Duodenal mucosa (tissue), 2 donors: ENCODE measurements around the gene SLC25A25.

Experiments
- H3K27ac ChIP-seq: one replicate; pipeline ENCODE4 v1.7.0; 2013; ENCODE audit warnings: low read depth, low read length
- H3K27me3 ChIP-seq, 2 donors: one replicate each; pipeline ENCODE4 v1.7.0; 2013; ENCODE audit warnings: low read length in 2 of 2, control low read depth in 1 of 2; ENCODE audit not compliant: insufficient read depth in 2 of 2, control insufficient read depth in 1 of 2
- H3K36me3 ChIP-seq, 2 donors: one replicate each; pipeline ENCODE4 v1.7.0; 2013; ENCODE audit warnings: low read length in 2 of 2, control low read depth in 1 of 2; ENCODE audit not compliant: insufficient read depth in 2 of 2, control insufficient read depth in 1 of 2
- H3K4me1 ChIP-seq, 2 donors: one replicate each; pipeline ENCODE4 v1.7.0; 2013; ENCODE audit warnings: low read length in 2 of 2, control low read depth in 1 of 2; ENCODE audit not compliant: insufficient read depth in 2 of 2, control insufficient read depth in 1 of 2
- H3K4me3 ChIP-seq, 2 donors: one replicate each; pipeline ENCODE4 v1.7.0; 2013; ENCODE audit warnings: low read length in 2 of 2, low read depth in 1 of 2
- H3K9ac ChIP-seq, 2 donors: one replicate each; pipeline ENCODE4 v1.7.0; 2013; ENCODE audit warnings: low read length in 2 of 2, low read depth in 1 of 2
- H3K9me3 ChIP-seq, 2 donors: one replicate each; pipeline ENCODE4 v1.7.0; 2013; ENCODE audit warnings: low read length in 2 of 2, control low read depth in 1 of 2; ENCODE audit not compliant: control insufficient read depth in 1 of 2

Gene SLC25A25

GRCh38 chr9:128118971-128119665, 51.1 kb downstream of the SLC25A25 start:
- Histone ChIP-seq H3K4me1 (peaks cover 18 to 19% of the 10 kb centered on the region in 2 donors), H3K9me3 (no peaks in the 10 kb centered on the region), H3K9ac (no peak overlapping the region), H3K27ac (no peak overlapping the region), H3K27me3 (no peaks in the 10 kb centered on the region), H3K4me3 (no peak overlapping the region), H3K36me3 (peaks cover 12 to 37% of the 10 kb centered on the region in 2 donors)

- no peak overlapping the region for H3K27ac ChIP-seq
- no peak overlapping the region for H3K4me3 ChIP-seq
- no peaks in the 10 kb centered on the region for H3K27me3 ChIP-seq
- H3K9me3 ChIP-seq: no peaks in the 10 kb centered on the region
- no peak overlapping the region for H3K9ac ChIP-seq
- H3K36me3 ChIP-seq: peaks cover 17 to 40% of the 10 kb centered on the region in 2 donors
- peaks cover 22 to 23% of the 10 kb centered on the region in 2 donors for H3K4me1 ChIP-seq
These were observed 52.2 kb downstream of the SLC25A25 start for GRCh38 chr9:128120061-128120740.

GRCh38 chr9:128120741-128121465, 52.9 kb downstream of the SLC25A25 start:
- Histone ChIP-seq H3K9ac (no peak overlapping the region), H3K4me1 (peaks cover 22 to 24% of the 10 kb centered on the region in 2 donors), H3K4me3 (no peak overlapping the region), H3K36me3 (peaks cover 17 to 40% of the 10 kb centered on the region in 2 donors), H3K27ac (no peak overlapping the region), H3K9me3 (no peaks in the 10 kb centered on the region), H3K27me3 (no peaks in the 10 kb centered on the region)

- no peak overlapping the region for H3K4me3 ChIP-seq
- H3K9ac ChIP-seq: no peak overlapping the region
- no peak overlapping the region for H3K27ac ChIP-seq
- peaks cover 22 to 24% of the 10 kb centered on the region in 2 donors for H3K4me1 ChIP-seq
- peaks cover 17 to 40% of the 10 kb centered on the region in 2 donors for H3K36me3 ChIP-seq
- no peaks in the 10 kb centered on the region for H3K9me3 ChIP-seq
- no peaks in the 10 kb centered on the region for H3K27me3 ChIP-seq
These were observed 53.4 kb downstream of the SLC25A25 start for GRCh38 chr9:128121466-128121810.

- H3K4me1 ChIP-seq: peaks cover 20 to 22% of the 10 kb centered on the region in 2 donors
- H3K36me3 ChIP-seq: peaks cover 17 to 40% of the 10 kb centered on the region in 2 donors
These were observed 54.1 kb downstream of the SLC25A25 start for GRCh38 chr9:128121924-128122808.

GRCh38 chr9:128122809-128123175, 54.8 kb downstream of the SLC25A25 start:
- Histone ChIP-seq H3K4me1 (peaks cover 17 to 20% of the 10 kb centered on the region in 2 donors), H3K9me3 (no peaks in the 10 kb centered on the region), H3K4me3 (no peak overlapping the region), H3K36me3 (peaks cover 17 to 40% of the 10 kb centered on the region in 2 donors), H3K27ac (no peak overlapping the region), H3K9ac (no peak overlapping the region), H3K27me3 (no peaks in the 10 kb centered on the region)

More at GRCh38 chr9:128121924-128122808, 54.1 kb downstream of the SLC25A25 start:
- Histone ChIP-seq H3K27me3 (no peaks in the 10 kb centered on the region), H3K27ac (no peak overlapping the region), H3K9me3 (no peaks in the 10 kb centered on the region), H3K9ac (no peak overlapping the region), H3K4me3 (no peak overlapping the region)

GRCh38 chr9:128123451-128124080, 55.5 kb downstream of the SLC25A25 start:
- Histone ChIP-seq H3K4me1 (peaks cover 17 to 18% of the 10 kb centered on the region in 2 donors), H3K4me3 (no peak overlapping the region), H3K36me3 (peaks cover 17 to 40% of the 10 kb centered on the region in 2 donors), H3K27ac (no peak overlapping the region), H3K9me3 (no peaks in the 10 kb centered on the region), H3K9ac (no peak overlapping the region), H3K27me3 (no peaks in the 10 kb centered on the region)

GRCh38 chr9:128124451-128124850, 56.4 kb downstream of the SLC25A25 start:
- peaks cover 17 to 40% of the 10 kb centered on the region in 2 donors for H3K36me3 ChIP-seq

GRCh38 chr9:128124873-128125579, 57.0 kb downstream of the SLC25A25 start:
- no peaks in the 10 kb centered on the region for H3K27me3 ChIP-seq
- no peak overlapping the region for H3K9ac ChIP-seq
- H3K4me3 ChIP-seq: no peak overlapping the region
- no peaks in the 10 kb centered on the region for H3K9me3 ChIP-seq
- no peak overlapping the region for H3K27ac ChIP-seq
- peaks cover 17 to 40% of the 10 kb centered on the region in 2 donors for H3K36me3 ChIP-seq
- peaks cover 23 to 25% of the 10 kb centered on the region in 2 donors for H3K4me1 ChIP-seq

More at GRCh38 chr9:128124451-128124850, 56.4 kb downstream of the SLC25A25 start:
- Histone ChIP-seq H3K27me3 (no peaks in the 10 kb centered on the region), H3K27ac (no peak overlapping the region), H3K4me1 (peaks cover 23 to 25% of the 10 kb centered on the region in 2 donors), H3K9me3 (no peaks in the 10 kb centered on the region), H3K9ac (no peak overlapping the region), H3K4me3 (no peak overlapping the region)
